ENCODE measurements around the gene CDC34.

DNA sequence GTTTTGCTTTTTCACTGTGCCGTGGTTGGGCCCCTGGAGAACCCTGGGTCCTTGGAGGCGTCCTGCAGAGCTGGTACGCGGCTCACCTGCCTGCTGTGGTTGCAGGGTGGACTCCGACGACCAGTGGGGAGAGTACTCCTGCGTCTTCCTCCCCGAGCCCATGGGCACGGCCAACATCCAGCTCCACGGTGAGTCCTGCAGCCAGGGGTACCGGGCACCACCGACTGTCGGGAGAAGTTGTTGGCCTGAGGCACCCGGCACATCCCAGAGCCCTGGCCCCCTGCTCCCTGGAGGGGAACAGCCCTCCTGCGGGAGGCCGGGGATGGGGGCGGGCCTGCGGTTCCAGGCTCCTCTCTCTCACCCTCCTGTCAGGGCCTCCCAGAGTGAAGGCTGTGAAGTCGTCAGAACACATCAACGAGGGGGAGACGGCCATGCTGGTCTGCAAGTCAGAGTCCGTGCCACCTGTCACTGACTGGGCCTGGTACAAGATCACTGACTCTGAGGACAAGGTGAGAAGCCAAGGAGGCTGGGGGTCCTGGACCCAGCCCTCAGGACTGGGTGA, 48.8 kb downstream of the CDC34 start:
- no peak for TF ChIP-seq POLR2AphosphoS5 (IDR thresholded peaks at IDR 0.05; ENCODE audit: low read depth, low read length)
- no peak for TF ChIP-seq POLR2A (IDR thresholded peaks at IDR 0.05; ENCODE audit: low read depth, low read length)
- no peak for TF ChIP-seq TAF1 (IDR thresholded peaks at IDR 0.05; ENCODE audit: borderline replicate concordance, low read depth, low read length)

All from GM12892 (cell line).